HG03521 (cell line): ENCODE measurements around the gene ASPG.

Source experiments
- ATAC-seq: cut with Tn5 transposase; IDR thresholded peaks from one replicate; pipeline ENCODE4 v1.9.1; 2021; ENCODE audit warnings: mild to moderate bottlenecking, moderate library complexity; ENCODE audit not compliant: unreplicated experiment

Gene ASPG

DNA sequence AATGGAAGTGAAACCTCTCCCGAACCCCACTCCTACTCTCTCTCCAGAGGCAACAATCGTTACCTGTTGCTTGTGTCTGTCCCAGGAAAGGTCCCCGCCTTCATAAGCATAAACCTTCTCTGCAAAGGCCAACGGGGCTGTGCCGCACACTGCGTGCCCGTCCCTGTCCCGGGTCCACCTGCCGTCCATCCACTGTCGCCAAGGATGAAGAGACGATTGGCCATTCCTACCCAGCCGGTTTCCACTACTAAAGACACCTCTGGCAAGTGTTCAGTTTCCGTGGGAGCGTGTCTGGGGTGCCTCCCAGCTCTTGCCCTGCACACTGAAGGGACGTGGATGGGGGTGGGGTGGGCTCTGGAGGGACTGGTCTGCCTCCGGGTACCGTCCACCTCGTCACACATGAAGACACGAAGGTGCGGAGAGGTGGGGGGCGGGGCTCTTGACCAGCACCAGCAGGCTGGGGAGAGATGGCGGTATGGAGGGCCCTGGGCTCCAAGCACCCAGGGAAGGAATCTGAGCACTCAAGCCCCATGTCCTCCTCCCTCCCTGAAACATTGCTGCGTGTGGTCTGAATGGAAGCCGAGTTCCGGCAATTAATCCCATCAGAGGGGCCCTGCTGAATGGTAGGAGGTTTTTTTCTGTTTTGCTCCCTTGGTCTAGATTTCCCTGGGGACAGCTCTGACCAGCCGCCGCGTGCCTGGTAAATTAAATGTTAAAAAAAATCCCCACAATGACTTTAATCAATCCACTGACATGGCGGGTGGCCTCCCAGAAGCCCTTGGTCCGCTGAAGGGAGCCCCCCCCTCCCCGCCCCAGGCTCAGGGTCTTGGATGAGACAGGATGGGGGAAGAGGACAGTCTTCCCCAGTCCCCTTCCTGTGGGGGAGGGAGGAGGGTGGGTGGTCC lies 48.8 kb downstream of the ASPG start:
- ATAC-seq, result no peak

DNA sequence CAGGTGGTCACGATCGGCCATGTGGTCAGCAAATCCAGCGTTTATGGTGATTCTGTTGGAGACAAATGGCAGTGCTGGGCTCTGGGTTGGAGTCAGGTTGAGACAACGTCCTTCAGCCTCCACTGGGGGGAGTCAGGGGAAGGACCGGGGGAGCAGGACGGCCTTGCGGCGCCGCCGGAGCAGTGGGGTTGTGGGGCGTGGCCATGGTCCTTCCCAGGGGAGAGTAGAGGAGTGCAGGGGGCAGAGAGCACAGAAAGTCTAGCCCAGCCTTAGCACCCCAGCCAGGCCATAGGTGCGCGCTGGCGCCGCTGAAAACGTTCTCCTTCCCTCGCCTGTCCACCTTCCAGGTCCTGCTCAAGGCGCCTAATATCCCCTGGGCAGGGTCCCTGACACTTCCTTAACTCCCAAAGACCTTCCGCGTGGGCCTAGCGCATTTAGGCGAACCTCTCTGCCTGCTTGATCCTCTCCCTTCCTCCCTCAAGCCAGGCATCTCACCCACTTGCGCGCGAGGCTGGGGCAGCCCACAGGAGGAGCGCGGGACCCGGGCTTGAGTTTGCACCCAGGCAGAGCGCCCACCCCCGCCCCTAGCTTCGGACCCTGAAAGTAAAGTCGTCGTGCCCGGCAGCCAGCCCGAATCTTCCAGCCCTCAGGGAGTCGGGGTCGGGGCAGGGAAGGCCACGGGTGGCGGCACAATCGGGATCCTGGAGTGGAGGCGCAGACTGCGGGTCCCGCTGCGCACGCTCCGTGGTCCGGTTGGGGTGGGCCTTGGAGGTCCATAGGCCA lies 49.8 kb downstream of the ASPG start:
- no peak for ATAC-seq

DNA sequence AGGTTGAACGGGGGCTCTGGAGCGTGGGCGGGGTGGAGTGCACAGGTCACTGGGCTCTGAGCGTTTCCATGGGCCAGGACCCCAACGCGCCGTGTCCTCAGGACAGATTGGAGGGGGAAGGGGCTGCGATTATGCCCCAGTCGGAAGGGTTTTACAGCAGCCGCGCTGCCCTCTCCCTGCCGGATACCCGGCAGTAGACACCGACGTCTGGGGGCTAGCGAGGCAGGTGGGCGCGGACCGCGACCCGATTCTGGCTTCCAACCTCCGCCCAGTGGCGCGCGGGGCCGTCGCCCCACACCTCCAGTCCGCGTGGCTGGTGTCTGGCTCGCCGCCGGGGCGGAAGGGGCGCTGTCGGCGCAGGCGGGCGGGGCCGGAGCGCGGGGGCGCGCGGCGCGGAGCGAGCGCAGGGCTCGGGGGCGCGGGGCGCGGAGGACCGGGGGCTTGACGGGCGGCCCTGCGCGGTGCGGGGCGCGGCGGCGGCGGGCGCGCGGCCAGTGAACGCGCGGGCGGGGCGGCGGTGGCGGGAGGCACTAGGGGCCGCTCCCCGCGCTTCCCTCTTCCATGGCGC lies 50.5 kb downstream of the ASPG start:
- ATAC-seq, result no peak

DNA sequence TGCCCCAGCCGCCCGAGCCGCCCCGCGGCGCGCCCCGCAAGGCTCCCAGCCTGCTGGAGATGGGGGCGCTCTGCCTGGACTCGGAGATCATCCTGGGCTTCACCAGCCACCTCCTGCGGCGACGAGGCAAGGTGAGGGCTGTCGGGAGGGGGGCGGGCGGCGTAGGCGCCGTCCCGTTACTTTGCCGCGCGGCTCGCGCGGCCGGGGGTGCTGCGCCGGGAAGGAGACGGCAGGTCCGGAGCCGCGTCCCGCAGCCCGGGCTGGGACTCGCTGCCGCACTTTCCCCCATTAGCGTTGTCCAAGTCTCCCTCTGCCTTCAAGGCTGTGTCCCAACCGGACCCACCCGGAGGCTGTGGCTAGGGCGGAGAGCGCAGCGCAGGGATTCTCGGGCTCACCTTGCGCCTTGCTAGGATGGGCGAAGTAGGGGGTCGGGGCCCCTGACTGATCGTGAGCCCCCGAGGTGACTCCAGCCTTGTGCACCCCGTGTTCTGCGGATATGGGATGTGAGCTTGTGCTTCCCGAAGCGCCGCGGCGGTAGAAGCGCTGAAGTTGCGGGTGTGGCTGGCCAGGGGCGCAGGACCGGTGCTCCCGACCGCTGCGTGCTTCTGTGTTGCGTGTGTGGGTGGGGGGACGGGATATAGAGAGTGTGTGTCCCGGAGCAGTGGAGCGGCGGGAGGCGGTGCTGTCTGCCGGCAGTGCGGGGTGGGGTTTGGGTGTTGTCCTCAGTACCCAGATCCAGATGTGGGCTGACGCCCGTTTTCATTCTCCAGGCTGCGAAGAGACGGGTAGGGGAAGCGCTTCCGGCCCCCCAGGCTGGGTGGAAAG lies 51.2 kb downstream of the ASPG start:
- ATAC-seq, result no peak

DNA sequence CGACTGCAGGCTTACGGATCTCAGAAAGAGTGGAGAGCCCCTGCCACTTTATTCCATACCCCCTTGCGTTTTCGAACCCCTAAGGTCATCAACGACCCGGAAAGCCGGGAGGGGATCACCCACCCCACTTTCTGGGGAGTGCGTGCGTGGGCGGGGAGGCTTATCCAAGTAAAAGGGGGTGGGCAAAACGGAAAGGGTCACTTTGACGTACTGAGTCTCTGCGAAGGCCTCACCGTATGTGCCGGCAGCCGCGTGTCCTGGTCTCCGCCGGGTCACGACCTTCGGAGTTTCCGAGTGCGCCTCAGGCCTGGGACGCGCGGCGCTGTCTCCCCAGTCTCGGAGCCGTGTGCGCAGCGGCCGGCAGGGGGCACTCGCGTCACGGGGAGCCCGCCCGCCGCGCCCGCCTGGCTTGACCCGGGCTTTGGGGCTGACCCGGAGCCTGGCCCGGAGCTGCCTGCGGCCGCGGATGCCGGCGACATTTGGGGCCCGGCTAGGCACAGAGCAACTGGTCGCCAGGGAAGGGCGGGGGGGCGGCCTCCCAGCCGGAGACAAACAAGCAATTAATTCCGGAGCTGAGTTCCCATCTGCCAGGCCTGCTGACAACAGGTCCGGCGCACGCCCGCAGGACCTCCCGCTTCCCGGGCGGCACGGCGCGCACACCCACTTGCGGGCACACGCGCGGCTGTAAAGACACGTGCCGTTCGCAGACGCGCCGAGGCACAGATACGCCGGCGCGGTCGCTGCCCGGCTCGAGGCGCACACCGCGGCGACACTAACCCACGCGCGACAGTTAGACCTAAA lies 52.0 kb downstream of the ASPG start:
- no peak for ATAC-seq

DNA sequence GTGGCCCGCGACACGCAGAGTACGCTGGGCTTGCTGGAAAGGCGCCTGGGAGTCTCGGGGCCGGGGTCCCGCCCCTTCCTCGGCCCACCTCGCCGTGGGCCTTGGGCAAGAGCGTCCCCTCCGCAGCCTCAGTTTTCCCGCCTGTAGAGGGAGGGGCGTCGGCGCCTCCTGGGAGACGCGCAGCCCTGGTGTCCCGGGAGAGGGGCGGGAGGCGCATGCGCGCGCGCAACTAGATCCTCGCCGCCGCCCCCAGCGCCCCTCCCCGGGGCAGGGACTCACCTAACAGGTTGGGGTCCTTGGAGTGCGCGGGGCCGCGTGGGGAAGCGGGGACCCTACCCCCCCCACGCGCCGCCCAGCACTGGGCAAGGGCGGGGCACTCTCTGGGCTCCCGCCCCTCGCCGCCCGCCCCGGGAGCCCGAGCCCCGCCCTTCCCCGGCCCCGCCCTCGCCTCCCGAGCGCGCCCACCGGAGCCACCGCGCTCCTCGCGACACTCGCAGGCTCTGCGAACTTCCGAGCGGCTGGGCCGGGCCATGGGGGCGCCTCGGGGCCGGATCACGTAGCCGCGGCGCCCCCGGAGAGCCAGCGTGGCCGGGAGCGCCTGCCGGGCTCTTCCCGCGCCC lies 52.7 kb downstream of the ASPG start, which contains the start of gene KIF26A:
Gene KIF26A, plus strand, starts transcription at position 490 of the 620 bp plus-strand sequence. CDS start 136 bp downstream, outside the sequence.
- ATAC-seq, result no peak

DNA sequence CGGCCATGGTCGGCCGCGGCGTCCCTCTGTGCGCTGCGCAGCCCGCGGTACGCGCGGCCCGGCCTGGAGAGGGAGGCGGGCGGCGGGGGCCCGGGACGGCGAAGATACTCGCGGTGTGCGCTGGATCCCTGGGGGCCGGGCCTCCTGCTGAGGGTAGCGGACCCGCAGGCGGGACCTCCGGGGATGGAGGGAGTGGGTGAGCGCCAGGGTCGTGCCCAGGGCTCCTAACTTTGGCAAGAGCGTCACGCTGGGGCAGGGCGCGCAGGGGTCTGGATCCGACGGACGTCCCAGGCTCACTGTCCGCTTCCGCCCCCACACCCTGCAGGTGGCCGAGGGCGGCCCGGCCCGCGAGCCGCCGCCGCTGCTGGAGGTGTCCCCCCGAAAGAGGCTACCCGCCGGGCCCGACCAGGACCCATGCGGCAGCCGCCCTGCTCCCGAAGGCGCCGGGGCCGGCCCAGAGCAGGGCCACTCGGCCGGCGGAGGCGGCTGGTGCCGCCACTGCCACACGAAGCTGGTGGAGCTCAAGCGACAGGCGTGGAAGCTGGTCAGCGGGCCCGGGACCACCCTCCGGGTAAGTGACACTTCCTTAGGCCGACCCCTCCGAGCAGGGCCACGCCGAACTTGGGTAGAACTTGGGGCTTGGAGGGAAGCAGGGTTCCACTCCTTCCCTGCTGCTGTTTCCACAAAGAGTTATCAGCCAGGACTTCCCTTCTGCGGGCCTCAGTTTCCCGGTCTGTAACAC lies 53.4 kb downstream of the ASPG start:
- ATAC-seq, result no peak

DNA sequence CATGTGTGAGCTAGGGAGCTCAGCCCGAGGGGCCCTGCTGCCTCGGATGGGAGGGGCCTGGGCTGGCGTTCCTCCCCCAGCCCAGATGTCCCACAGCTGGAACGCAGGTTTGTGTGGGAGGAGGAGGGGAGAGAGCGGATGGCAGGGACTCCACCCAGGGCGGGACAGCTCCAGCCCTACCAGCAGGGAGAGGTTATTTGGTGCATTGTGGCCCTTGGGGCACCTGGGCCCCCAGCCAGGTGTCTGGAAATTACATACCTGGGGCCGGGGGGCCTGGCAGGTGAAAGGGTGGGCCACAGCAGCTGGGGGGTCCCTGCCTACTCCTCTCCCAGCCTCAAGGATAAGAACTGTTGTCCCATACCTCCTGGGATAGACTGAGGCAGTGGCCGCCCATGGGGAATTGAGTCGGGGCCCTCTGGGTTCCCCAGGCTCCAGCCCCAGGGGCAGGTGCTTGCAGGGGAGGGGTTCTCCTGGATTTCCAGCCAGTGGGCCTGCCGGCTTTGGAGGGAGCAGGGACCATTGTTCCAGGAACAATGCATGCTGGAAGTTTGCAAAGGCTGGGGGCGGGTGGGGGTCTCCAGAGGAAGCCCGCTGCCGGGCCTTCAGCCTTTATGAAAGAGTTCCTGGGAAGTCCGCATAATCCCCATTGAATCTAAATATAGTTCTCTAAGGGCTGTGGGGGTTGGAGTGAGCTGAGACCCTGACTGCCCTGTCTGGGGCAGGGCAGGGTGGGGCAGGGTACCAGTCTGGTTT lies 54.1 kb downstream of the ASPG start:
- ATAC-seq, result no peak

DNA sequence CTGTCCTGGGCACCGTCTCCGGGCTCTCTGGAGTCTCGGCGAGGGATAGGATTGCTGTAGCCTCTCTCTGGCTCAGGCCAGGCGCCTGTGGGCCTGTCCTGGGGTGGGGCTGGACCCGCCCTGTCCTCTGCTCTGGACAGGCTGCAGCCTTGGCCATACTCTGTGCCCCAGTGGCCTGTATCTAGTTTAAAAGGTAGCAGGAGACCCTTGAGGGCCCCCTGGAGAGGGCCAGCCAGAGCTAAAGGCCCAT lies 54.6 kb downstream of the ASPG start:
- ATAC-seq, result no peak

DNA sequence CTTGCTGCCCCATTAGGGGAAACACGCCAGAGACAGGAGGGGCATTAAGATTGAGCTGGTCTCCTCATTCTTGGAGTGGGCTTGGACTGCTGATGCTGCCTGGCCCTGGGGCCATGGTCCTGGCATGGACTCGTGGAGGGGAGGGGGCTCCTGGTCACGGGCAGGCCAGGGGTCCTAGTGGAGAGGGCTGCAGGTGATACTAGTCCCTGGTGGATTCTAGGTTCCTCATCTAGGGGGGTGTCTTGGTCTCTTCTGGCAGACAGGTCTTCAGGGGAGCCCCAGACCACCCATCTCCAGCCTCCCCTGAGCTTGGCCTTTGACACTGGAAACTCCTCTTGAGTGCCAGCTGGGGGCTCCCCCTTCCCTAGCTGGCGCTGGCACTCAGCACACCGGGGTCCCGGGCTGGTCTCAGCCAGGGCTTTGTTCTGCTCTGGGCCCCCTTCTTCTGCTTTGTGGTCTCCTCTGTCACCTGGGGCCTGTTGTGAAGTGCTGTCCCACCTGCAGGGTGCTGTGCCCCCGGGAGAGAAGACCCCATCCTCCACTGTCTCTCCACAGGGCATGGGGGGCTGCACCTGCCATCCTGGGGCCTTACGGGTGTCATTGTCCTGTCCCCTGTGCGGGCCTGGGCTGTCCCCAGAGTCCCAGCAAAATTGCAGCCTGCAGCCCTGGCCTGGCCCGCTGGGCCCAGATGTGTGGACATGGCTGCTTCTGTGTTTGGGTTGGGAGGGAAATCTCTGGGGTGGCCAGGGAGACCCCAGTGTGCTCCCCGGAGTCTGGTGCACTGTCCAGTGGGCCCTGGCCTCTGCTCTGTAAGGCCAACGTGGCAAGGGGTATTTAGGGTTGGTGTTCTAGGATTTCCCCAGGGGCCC lies 55.2 kb downstream of the ASPG start:
- ATAC-seq, result no peak

DNA sequence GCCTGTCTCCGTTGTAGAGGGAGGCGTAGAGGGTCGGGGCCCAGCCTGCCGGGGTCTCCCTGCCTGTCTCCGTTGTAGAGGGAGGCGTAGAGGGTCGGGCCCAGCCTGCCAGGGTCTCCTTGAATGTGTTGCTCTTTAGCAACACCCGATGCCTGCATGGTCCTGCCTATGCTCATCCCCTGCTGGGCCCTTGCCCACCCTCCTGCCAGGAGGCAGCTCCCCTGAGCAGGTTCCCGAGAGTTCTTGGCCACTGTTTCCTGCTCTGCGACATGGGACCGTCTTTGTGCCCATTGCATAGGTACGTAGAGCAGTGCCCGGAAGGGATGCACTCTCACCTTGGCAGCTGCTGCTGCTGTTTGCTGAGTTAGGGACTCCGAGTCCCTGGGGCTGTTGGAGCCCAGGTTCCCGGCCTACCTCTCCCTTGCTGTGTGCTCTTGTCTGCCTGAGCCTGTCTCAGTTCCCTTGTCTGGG lies 56.2 kb downstream of the ASPG start:
- ATAC-seq, result no peak

DNA sequence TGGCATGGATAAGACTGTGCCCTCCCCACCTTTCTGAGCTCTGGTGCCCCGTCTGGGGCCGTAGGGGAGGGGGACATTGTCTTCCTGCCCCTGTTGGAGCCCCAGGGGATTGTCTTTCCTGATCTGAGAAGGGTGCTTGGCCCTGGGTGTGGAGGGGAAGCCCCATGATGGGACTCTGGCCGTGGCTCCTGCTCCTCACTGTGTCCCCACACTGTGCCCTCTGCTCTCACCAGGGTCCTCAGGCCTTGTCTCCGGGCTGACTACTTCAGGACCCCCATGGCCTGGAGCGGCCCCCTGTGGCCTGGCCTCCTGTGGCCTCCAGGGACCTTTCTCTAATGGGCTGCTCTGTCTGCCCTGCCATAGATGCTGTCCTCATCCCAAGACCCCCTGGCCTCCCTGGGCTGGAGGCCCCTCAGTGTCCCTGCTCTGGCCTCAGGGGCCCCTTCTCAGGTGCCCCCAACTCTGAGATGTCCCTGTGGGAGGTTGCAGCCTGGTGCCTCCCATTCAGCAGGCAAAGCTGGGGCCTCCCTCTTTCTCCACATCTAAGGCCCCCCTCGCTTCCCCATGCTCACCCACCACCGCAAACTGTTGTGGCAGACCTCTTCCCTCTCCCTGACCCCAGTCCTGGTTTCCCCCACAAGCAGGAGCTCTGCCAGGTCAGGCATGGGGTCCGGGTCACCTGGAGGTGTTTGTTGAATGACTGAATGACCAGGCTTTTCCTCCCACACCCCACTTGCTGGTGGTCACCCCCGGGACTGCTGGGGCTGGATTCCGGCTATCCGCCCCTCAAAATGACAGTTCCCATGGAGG lies 56.8 kb downstream of the ASPG start:
- no peak for ATAC-seq

DNA sequence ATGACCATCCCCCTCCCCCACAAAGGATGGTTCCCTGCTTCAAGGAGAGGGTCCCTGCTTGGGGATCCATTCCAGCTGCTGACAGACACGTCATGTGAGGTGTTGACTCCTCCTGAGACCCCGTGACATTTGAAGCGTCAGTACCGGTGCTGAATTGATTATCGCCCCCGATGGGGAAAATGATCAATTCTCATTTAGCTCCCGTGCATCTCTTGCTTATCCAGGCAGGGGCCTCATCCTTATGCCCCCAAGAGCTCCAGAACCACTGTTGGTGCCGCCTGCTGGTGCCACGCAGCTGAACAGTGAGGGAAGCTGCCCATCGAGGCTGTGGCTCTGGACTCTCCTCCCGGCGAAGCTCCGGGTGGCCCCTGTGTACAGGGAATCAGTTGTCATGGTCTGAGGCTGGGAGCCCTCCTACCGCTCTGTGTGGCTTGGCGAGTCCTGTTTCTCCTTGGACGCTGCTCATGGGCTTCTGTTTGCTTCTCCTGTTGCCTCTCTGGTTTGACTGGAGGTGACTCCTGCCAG lies 57.5 kb downstream of the ASPG start:
- no peak for ATAC-seq

DNA sequence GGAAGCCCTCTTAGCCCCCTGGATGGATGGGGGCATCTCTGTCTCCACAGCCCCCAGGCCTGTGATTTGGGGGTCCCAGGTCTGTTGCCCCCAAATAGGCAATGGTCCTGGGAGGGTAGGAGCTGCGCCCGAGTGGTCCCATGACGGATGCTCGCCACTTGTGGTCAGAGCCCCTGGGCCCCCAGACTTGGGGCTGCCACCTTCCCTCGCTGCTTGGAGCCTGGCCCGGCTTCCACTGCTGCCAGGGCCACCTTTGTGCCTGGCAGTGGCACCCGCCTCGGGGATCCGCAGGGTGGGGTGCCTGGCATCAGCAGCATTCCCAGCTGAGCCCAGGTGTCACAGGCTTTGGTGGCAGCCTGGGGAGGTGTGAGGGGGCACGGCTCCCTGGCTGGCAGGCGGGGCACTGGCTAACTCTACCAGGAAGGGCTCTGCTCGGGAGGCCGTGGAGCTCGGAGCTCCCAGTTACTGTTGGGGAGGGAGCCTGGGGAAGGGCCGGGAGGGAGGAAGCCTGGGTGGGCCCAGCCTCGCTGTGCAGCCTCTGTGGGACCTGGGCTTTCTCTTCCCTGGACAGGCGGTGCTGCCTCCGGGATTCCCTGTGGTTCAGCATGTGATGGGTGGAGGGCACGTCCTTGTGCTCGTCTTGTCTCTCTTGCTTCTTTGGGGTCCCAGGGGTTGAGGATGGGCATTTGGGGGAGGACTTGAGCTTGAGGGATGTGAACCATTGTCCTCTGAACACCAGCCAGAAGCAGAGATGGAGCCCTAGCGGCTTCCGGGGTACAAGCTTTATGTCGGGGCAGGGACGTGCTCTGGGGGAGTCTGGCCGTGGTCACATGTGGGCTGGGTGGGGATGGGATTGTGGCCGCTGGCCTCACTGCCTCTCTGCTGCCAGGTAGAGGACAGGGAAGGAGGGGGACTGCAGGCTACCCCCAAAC lies 58.3 kb downstream of the ASPG start:
- no peak for ATAC-seq

DNA sequence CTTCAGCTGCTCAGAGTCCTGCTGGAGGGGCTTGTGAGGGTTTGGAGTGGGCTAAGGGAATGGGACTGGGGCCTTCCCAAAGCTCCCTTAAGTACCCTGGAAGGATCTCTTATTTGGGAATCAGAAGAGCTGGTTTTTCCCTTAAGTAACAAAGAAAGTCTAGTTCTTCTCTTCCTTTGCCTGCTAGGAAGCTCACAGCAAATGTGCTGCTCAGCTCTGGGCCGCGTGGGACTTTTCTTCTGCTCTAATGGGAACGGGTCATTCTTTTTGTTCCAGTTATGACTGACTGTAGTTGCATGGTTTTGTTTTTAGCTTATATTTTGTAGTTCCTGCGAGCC lies 58.9 kb downstream of the ASPG start:
- ATAC-seq, result no peak
